Type B pancreatic cell (in vitro differentiated cells): ENCODE measurements around the gene AFF2. TPM values are rescaled to one million over a fixed set of nuclear protein-coding genes. Genes with fewer than 3 reads are reported as not detected.

Source experiments
- DNase-seq: peaks from one replicate; pipeline ENCODE4 v3.0.0; 2021; ENCODE audit warnings: mixed read lengths; ENCODE audit not compliant: unreplicated experiment; ENCODE audit errors: extremely low spot score
- H3K27ac Mint-ChIP-seq: 2 replicates; pipeline ENCODE4 v1.8.0; 2021; ENCODE audit warnings: mild to moderate bottlenecking, mixed read lengths
- H3K27me3 Mint-ChIP-seq: 2 replicates; pipeline ENCODE4 v1.8.0; 2021; ENCODE audit warnings: mixed read lengths
- H3K36me3 Mint-ChIP-seq: 2 replicates; pipeline ENCODE4 v1.8.0; 2021; ENCODE audit warnings: mixed read lengths
- H3K4me1 Mint-ChIP-seq: one replicate; pipeline ENCODE4 v1.8.0; 2021; ENCODE audit warnings: mixed read lengths; ENCODE audit not compliant: unreplicated experiment
- H3K4me3 Mint-ChIP-seq: 2 replicates; pipeline ENCODE4 v1.8.0; 2021; ENCODE audit warnings: mild to moderate bottlenecking, mixed read lengths
- H3K9me3 Mint-ChIP-seq: 2 replicates; pipeline ENCODE4 v1.8.0; 2021; ENCODE audit warnings: mixed read lengths
- total RNA-seq: library from RNA; stranded (reverse); gene quantifications from 2 replicates; pipeline ENCODE4 v1.2.1, GENCODE V29; 2021; ENCODE audit warnings: low replicate concordance
- TF ChIP-seq, protein P1 (sequence below): fragments of 200-600 bp; sonication (generic); conservative IDR thresholded peaks from 2 replicates; pipeline ENCODE4 v1.5.0; 2021; ENCODE audit warnings: antibody characterized with exemption, mild to moderate bottlenecking

The AFF2 gene
- total RNA-seq, 1 donor from 2014 or later = 21.3 TPM

- Mint-ChIP-seq H3K4me3 (peak overlapping the region; percentile 87), H3K27ac (no peak overlapping the region), H3K9me3 (no peaks in the 10 kb centered on the region), H3K36me3 (no peaks in the 10 kb centered on the region), H3K27me3 (peaks cover 24% of the 10 kb centered on the region), H3K4me1 (peaks cover 4% of the 10 kb centered on the region)
- peak; percentile 68 for DNase-seq
- TF ChIP-seq, protein P1, sequence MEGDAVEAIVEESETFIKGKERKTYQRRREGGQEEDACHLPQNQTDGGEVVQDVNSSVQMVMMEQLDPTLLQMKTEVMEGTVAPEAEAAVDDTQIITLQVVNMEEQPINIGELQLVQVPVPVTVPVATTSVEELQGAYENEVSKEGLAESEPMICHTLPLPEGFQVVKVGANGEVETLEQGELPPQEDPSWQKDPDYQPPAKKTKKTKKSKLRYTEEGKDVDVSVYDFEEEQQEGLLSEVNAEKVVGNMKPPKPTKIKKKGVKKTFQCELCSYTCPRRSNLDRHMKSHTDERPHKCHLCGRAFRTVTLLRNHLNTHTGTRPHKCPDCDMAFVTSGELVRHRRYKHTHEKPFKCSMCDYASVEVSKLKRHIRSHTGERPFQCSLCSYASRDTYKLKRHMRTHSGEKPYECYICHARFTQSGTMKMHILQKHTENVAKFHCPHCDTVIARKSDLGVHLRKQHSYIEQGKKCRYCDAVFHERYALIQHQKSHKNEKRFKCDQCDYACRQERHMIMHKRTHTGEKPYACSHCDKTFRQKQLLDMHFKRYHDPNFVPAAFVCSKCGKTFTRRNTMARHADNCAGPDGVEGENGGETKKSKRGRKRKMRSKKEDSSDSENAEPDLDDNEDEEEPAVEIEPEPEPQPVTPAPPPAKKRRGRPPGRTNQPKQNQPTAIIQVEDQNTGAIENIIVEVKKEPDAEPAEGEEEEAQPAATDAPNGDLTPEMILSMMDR = no peak
Measured at GRCh38 chrX:148501386-148502066, 1.1 kb downstream of the AFF2 start.

DNA sequence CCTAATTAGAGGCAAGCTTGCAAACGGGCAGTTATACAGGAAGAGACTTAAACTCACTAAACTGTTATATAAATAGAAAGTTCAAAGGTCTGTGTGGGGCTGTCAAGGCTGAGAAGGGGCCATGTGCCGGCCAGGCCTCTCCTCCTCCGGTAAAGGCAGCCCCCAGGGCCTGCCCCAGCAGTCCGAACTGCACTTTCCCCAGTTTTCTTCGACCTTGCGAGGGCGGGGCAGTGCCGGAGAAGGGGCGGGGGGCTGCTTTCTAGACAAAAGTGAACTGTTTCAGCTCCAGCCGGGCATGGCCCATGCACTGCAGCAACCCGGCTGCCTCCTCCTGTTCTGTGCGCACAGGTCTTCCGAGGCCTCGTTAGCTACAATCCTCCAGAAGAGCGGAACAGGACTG lies 4.1 kb downstream of the AFF2 start:
- Mint-ChIP-seq H3K27ac (no peak overlapping the region), H3K4me3 (peak overlapping the region; percentile 54), H3K9me3 (no peaks in the 10 kb centered on the region), H3K36me3 (no peaks in the 10 kb centered on the region), H3K27me3 (peaks cover 18% of the 10 kb centered on the region), H3K4me1 (peaks cover 4% of the 10 kb centered on the region)
- no peak for DNase-seq
- TF ChIP-seq, protein P1 = no peak

DNA sequence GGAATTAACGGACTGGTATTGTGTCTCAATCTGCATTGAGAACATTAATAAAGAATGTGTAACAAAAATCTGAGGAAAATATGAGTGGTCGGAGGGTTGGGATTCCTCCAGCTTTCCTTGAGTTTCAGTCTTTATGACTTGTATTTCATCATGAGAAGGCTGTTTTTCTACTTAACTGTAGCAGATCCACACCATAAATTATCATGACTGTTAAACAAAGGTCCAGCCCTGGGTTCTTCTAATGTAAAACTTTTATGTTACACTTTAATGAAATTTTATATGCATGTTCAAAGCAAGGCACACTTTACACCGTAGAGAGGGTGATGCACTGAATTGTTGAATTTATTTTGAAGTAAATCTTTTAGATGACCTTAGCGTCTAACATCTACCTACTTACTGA lies 7.0 kb downstream of the AFF2 start:
- Mint-ChIP-seq H3K9me3 (no peaks in the 10 kb centered on the region), H3K4me1 (peaks cover 4% of the 10 kb centered on the region), H3K27me3 (peaks cover 11% of the 10 kb centered on the region), H3K4me3 (no peak overlapping the region), H3K27ac (no peak overlapping the region), H3K36me3 (no peaks in the 10 kb centered on the region)
- TF ChIP-seq, protein P1 = no peak
- no peak for DNase-seq

DNA sequence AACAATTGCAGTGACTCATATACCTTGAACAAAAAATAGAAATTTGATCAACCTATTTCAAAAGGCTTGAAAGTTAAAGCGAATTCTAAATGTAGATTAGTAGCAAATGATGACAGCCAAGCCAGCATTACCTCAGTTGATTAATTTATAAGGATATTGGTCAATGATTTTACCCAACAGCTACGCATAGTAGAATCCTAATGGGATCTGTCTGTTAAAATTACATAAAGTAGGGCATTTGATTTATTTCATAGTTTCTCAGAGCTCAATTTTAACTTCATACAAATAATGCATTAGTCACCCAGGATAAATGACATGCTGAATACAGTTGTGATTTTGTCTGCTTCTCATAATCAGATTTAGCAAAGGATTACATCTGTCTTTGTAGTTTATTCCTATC lies 12.0 kb downstream of the AFF2 start:
- no peak overlapping the region for H3K27ac Mint-ChIP-seq
- H3K4me1 Mint-ChIP-seq = no peaks in the 10 kb centered on the region
- no peaks in the 10 kb centered on the region for H3K9me3 Mint-ChIP-seq
- DNase-seq = no peak
- H3K27me3 Mint-ChIP-seq = no peaks in the 10 kb centered on the region
- H3K4me3 Mint-ChIP-seq = no peak overlapping the region
- TF ChIP-seq, protein P1 = no peak
- no peaks in the 10 kb centered on the region for H3K36me3 Mint-ChIP-seq

- Mint-ChIP-seq H3K27me3 (no peaks in the 10 kb centered on the region), H3K4me3 (no peak overlapping the region), H3K4me1 (peaks cover 7% of the 10 kb centered on the region), H3K27ac (no peak overlapping the region), H3K9me3 (no peaks in the 10 kb centered on the region), H3K36me3 (no peaks in the 10 kb centered on the region)
- TF ChIP-seq, protein P1 = no peak
- DNase-seq = no peak
Measured at GRCh38 chrX:148513661-148514060, 13.2 kb downstream of the AFF2 start.
